Lung (tissue), 12 donors: Measurements from ENCODE around the gene ZNF747. TPM values are rescaled to one million over a fixed set of nuclear protein-coding genes. Genes with fewer than 3 reads are reported as not detected.

Experiments
- ATAC-seq: fragments of 200-7000 bp; cut with Tn5 transposase; one replicate; pipeline ENCODE4 v1.9.1; 2020; ENCODE audit warnings: moderate number of reproducible peaks; ENCODE audit not compliant: insufficient read depth, low FRiP score
- DNase-seq, 3 donors: peaks; one replicate each; pipeline ENCODE4 v3.0.0-alpha.2; 2013 to 2017
- H3K27ac ChIP-seq, 2 donors: one replicate each; pipeline ENCODE4 v1.5.1; 2013; ENCODE audit warnings: mild to moderate bottlenecking in 2 of 2, moderate library complexity in 2 of 2, control low read depth in 1 of 2, inconsistent platforms in 1 of 2, low read depth in 1 of 2, low read length in 1 of 2
- H3K27me3 ChIP-seq, 3 donors: one replicate each; pipeline ENCODE4 v1.5.1; 2013; ENCODE audit warnings: low read length in 2 of 3; ENCODE audit not compliant: control insufficient read depth in 3 of 3, insufficient read depth in 3 of 3
- H3K36me3 ChIP-seq, 4 donors: one replicate each; pipeline ENCODE4 v1.5.1; 2013; ENCODE audit warnings: low read length in 4 of 4, mild to moderate bottlenecking in 1 of 4, moderate library complexity in 1 of 4; ENCODE audit not compliant: control insufficient read depth in 4 of 4, insufficient read depth in 4 of 4
- H3K4me1 ChIP-seq, 5 donors: one replicate each; pipeline ENCODE4 v1.5.1; 2013; ENCODE audit warnings: low read length in 5 of 5, mild to moderate bottlenecking in 2 of 5, moderate library complexity in 1 of 5; ENCODE audit not compliant: control insufficient read depth in 5 of 5, insufficient read depth in 5 of 5
- H3K4me3 ChIP-seq: one replicate; pipeline ENCODE4 v1.5.1; 2013; ENCODE audit warnings: mild to moderate bottlenecking, control low read depth, moderate library complexity
- H3K9ac ChIP-seq, 2 donors: one replicate each; pipeline ENCODE4 v1.5.1; 2013; ENCODE audit warnings: low read length in 2 of 2, control low read depth in 1 of 2; ENCODE audit not compliant: insufficient read depth in 1 of 2
- H3K9me3 ChIP-seq, 4 donors: one replicate each; pipeline ENCODE4 v1.5.1; 2013; ENCODE audit warnings: low read length in 3 of 4, mild to moderate bottlenecking in 1 of 4, moderate library complexity in 1 of 4; ENCODE audit not compliant: control insufficient read depth in 4 of 4, insufficient read depth in 3 of 4
- CTCF ChIP-seq: IDR thresholded peaks from 2 replicates; pipeline ENCODE4 v1.5.1; 2012; ENCODE audit warnings: mild to moderate bottlenecking; ENCODE audit errors: control extremely low read depth, extremely low read depth
- WGBS, 2 donors: extraction: QIAGEN DNeasy Blood & Tissue Kit; methylation state at CpG; one replicate each; pipeline ENCODE4 v1.1.7; 2013; 5-methylcytosine and 5-hydroxymethylcytosine counted together
- polyA plus RNA-seq, 2 donors: library from polyadenylated mRNA; stranded (reverse); fragments of 200-250 nt; gene quantifications; one replicate each; pipeline ENCODE4 v1.2.1, GENCODE V29; 2013
- total RNA-seq, 2 donors: library from RNA; depleted of rRNA in 1 of 2; stranded (reverse); fragments of >200 nt in 1 of 2; gene quantifications; one replicate each; pipeline ENCODE4 v1.2.1, GENCODE V29; 2014 to 2021
- donor health status: control.
- donor health status: control.
- donor health status: Bipolar disorder and iron deficiency.
- donor health status: healthy.
- donor health status: DM: yes; HTN: yes; CAD: no.

The ZNF747 gene
- total and polyA plus RNA-seq, 4 donors: 7.1 to 11.7 (median 9.2) TPM

- H3K4me1 ChIP-seq: peaks cover 0 to 9% (median 0%) of the 10 kb centered on the region in 5 donors
- H3K4me3 ChIP-seq: no peak overlapping the region
- no peak overlapping the region for H3K27ac ChIP-seq
- H3K36me3 ChIP-seq: peaks cover 0 to 18% (median 4%) of the 10 kb centered on the region in 4 donors
- DNase-seq (no peak), ATAC-seq (no peak)
- no peaks in the 10 kb centered on the region for H3K9me3 ChIP-seq
- WGBS, 2 donors: 87 to 94% methylated on average over 7 of the region's 7 CpGs
- no peak for TF ChIP-seq CTCF
- no peaks in the 10 kb centered on the region for H3K27me3 ChIP-seq
- no peak overlapping the region for H3K9ac ChIP-seq
Measured at GRCh38 chr16:30521476-30521872, 13.2 kb downstream of the ZNF747 start.

- H3K27me3 ChIP-seq: no peaks in the 10 kb centered on the region
- WGBS, 2 donors: 89 to 94% methylated on average over 20 of the region's 20 CpGs
- H3K36me3 ChIP-seq: peaks cover 0 to 15% (median under 1%) of the 10 kb centered on the region in 4 donors
- no peak overlapping the region for H3K9ac ChIP-seq
- TF ChIP-seq CTCF: no peak
- H3K4me1 ChIP-seq: peaks cover 0 to 6% (median 0%) of the 10 kb centered on the region in 5 donors
- no peaks in the 10 kb centered on the region for H3K9me3 ChIP-seq
- H3K4me3 ChIP-seq: no peak overlapping the region
- peak overlapping the region in 1 of 2 donors; percentile 20 for H3K27ac ChIP-seq
- DNase-seq (no peak), ATAC-seq (no peak)
Measured at GRCh38 chr16:30519120-30520049, 15.3 kb downstream of the ZNF747 start.

- TF ChIP-seq CTCF: no peak
- no peak overlapping the region for H3K4me3 ChIP-seq
- 90 to 96% methylated on average over 10 of the region's 10 CpGs for WGBS, 2 donors
- no peaks in the 10 kb centered on the region for H3K9me3 ChIP-seq
- H3K4me1 ChIP-seq: peaks cover 0 to 6% (median 0%) of the 10 kb centered on the region in 5 donors
- no peak for ATAC-seq
- H3K27ac ChIP-seq: no peak overlapping the region
- H3K36me3 ChIP-seq: peaks cover 0 to 18% (median 0%) of the 10 kb centered on the region in 4 donors
- no peak overlapping the region for H3K9ac ChIP-seq
- H3K27me3 ChIP-seq: no peaks in the 10 kb centered on the region
- no peak for DNase-seq
Measured at GRCh38 chr16:30518552-30518951, 16.1 kb downstream of the ZNF747 start.
